ENCODE measurements around the gene OR1S1. TPM values are rescaled to one million over a fixed set of nuclear protein-coding genes. Genes with fewer than 3 reads are reported as not detected.

OR1S1 gene
- polyA plus RNA-seq, 4 donors, result not detected

- WGBS, 3 donors, result 95 to 96% (median 96%) methylated on average over 2 of the region's 2 CpGs
- H3K36me3 ChIP-seq (ENCODE audit: control insufficient read depth in 3 of 3, insufficient read depth in 2 of 3, low read depth in 1 of 3, low read length in 3 of 3), result no peaks in the 10 kb centered on the region
- no peak for FAIRE-seq
- H3K9me3 ChIP-seq (ENCODE audit: control insufficient read depth in 2 of 2, insufficient read depth in 1 of 2, low read depth in 1 of 2, low read length in 1 of 2), result peaks cover 0 to 6% of the 10 kb centered on the region in 2 donors
- H3K27me3 ChIP-seq (ENCODE audit: control insufficient read depth in 3 of 3, insufficient read depth in 3 of 3, low read length in 3 of 3), result no peaks in the 10 kb centered on the region
- H3K4me1 ChIP-seq (ENCODE audit: control insufficient read depth in 3 of 3, insufficient read depth in 2 of 3, low read depth in 1 of 3, low read length in 2 of 3), result no peaks in the 10 kb centered on the region
- no peak for DNase-seq
- no peak overlapping the region for H3K27ac ChIP-seq (ENCODE audit: low read depth in 1 of 3, low read length in 2 of 3)
- no peak overlapping the region for H3K4me3 ChIP-seq (ENCODE audit: low read depth in 1 of 3, low read length in 3 of 3)
Measured at GRCh38 chr11:58243954-58244353, 31.4 kb downstream of the OR1S1 start.

GRCh38 chr11:58254936-58255335 lies 42.4 kb downstream of the OR1S1 start:
- Histone ChIP-seq H3K27ac (ENCODE audit: low read depth in 1 of 3, low read length in 2 of 3) (no peak overlapping the region), H3K36me3 (ENCODE audit: control insufficient read depth in 3 of 3, insufficient read depth in 2 of 3, low read depth in 1 of 3, low read length in 3 of 3) (no peaks in the 10 kb centered on the region), H3K4me1 (ENCODE audit: control insufficient read depth in 3 of 3, insufficient read depth in 2 of 3, low read depth in 1 of 3, low read length in 2 of 3) (no peaks in the 10 kb centered on the region), H3K9me3 (ENCODE audit: control insufficient read depth in 2 of 2, insufficient read depth in 1 of 2, low read depth in 1 of 2, low read length in 1 of 2) (peaks cover 0 to 5% of the 10 kb centered on the region in 2 donors), H3K4me3 (ENCODE audit: low read depth in 1 of 3, low read length in 3 of 3) (no peak overlapping the region), H3K27me3 (ENCODE audit: control insufficient read depth in 3 of 3, insufficient read depth in 3 of 3, low read length in 3 of 3) (no peaks in the 10 kb centered on the region)
- 86 to 92% (median 89%) methylated on average over 1 of the region's 1 CpG for WGBS, 3 donors
- DNase-seq (no peak), FAIRE-seq (no peak)

- Histone ChIP-seq H3K27me3 (ENCODE audit: control insufficient read depth in 3 of 3, insufficient read depth in 3 of 3, low read length in 3 of 3) (no peaks in the 10 kb centered on the region), H3K36me3 (ENCODE audit: control insufficient read depth in 3 of 3, insufficient read depth in 2 of 3, low read depth in 1 of 3, low read length in 3 of 3) (no peaks in the 10 kb centered on the region), H3K9me3 (ENCODE audit: control insufficient read depth in 2 of 2, insufficient read depth in 1 of 2, low read depth in 1 of 2, low read length in 1 of 2) (peaks cover 0 to 5% of the 10 kb centered on the region in 2 donors), H3K27ac (ENCODE audit: low read depth in 1 of 3, low read length in 2 of 3) (no peak overlapping the region), H3K4me1 (ENCODE audit: control insufficient read depth in 3 of 3, insufficient read depth in 2 of 3, low read depth in 1 of 3, low read length in 2 of 3) (no peaks in the 10 kb centered on the region), H3K4me3 (ENCODE audit: low read depth in 1 of 3, low read length in 3 of 3) (no peak overlapping the region)
- 77 to 83% (median 83%) methylated on average over 2 of the region's 2 CpGs for WGBS, 3 donors
- no peak for DNase-seq
- no peak for FAIRE-seq
Measured at GRCh38 chr11:58259983-58260382, 47.5 kb downstream of the OR1S1 start.

Other genes with a start within 250 kb of the OR1S1 start
- not detected for gene OR9Q1, start 188.8 kb upstream of the OR1S1 start, polyA plus RNA-seq
- not detected for gene OR6Q1, start 181.8 kb upstream of the OR1S1 start, polyA plus RNA-seq
- not detected for gene OR9I1, start 87.2 kb upstream of the OR1S1 start, polyA plus RNA-seq
- gene OR9Q2, start 23.6 kb upstream of the OR1S1 start, polyA plus RNA-seq, result not detected
- gene OR1S2, start 8.6 kb upstream of the OR1S1 start, polyA plus RNA-seq, result not detected
- under 1 TPM in 1 of 4 donors, not detected in 3; 0.04 TPM for gene OR10Q1, start 16.2 kb downstream of the OR1S1 start, polyA plus RNA-seq
- gene OR10W1, start 55.5 kb downstream of the OR1S1 start, polyA plus RNA-seq, result not detected
- gene OR5B17, start 146.3 kb downstream of the OR1S1 start, polyA plus RNA-seq, result not detected
- gene OR5B3, start 194.2 kb downstream of the OR1S1 start, polyA plus RNA-seq, result not detected
- gene OR5B2, start 215.4 kb downstream of the OR1S1 start, polyA plus RNA-seq, result not detected
- gene OR5B12, start 229.5 kb downstream of the OR1S1 start, polyA plus RNA-seq, result not detected